WTC11 (cell line): ENCODE results near the gene CENPT.

Experiments
- ESRRA ChIP-seq: sonication (generic); formaldehyde crosslinking; IDR thresholded peaks from 2 replicates; pipeline ENCODE4 v1.8.1; 2022; ENCODE audit warnings: mild to moderate bottlenecking, missing genetic modification reagents, borderline replicate concordance
- FOXJ3 ChIP-seq: sonication (generic); formaldehyde crosslinking; IDR thresholded peaks from 2 replicates; pipeline ENCODE4 v1.9.0; 2021; ENCODE audit warnings: missing genetic modification reagents, mild to moderate bottlenecking, borderline replicate concordance
- NR1H2 ChIP-seq: sonication (generic); formaldehyde crosslinking; IDR thresholded peaks from 2 replicates; pipeline ENCODE4 v1.9.0; 2021; ENCODE audit warnings: mild to moderate bottlenecking, moderate library complexity, missing genetic modification reagents
- SOX15 ChIP-seq: fragments of 250-450 bp; sonication (Bioruptor Pico); IDR thresholded peaks from 2 replicates; pipeline ENCODE4 v1.9.0; 2021; ENCODE audit warnings: mild to moderate bottlenecking
- TEAD4 ChIP-seq: sonication (generic); formaldehyde crosslinking; IDR thresholded peaks from 2 replicates; pipeline ENCODE4 v1.8.0; 2022; ENCODE audit warnings: mild to moderate bottlenecking, missing genetic modification reagents
- TP53 ChIP-seq: sonication (generic); formaldehyde crosslinking; IDR thresholded peaks from 2 replicates; pipeline ENCODE4 v1.8.1; 2023; ENCODE audit warnings: mild to moderate bottlenecking, missing genetic modification reagents
- TF ChIP-seq, protein P1 (sequence below): sonication (generic); formaldehyde crosslinking; IDR thresholded peaks from 2 replicates; pipeline ENCODE4 v1.8.1; 2023; ENCODE audit warnings: mild to moderate bottlenecking, missing genetic modification reagents, borderline replicate concordance
- TF ChIP-seq, protein P2 (sequence below): fragments of 200-600 bp; IDR thresholded peaks from 2 replicates; pipeline ENCODE4 v1.8.0; 2022; ENCODE audit warnings: antibody characterized with exemption
- TF ChIP-seq, protein P3 (sequence below): sonication (generic); formaldehyde crosslinking; IDR thresholded peaks from 2 replicates; pipeline ENCODE4 v1.8.0; 2022; ENCODE audit warnings: mild to moderate bottlenecking, missing genetic modification reagents
- TF ChIP-seq, protein P4 (sequence below): fragments of 250-450 bp; sonication (Bioruptor Pico); IDR thresholded peaks from 2 replicates; pipeline ENCODE4 v1.9.0; 2021; ENCODE audit warnings: mild to moderate bottlenecking
- TF ChIP-seq, protein P5 (sequence below): sonication (generic); formaldehyde crosslinking; IDR thresholded peaks from 2 replicates; pipeline ENCODE4 v1.8.0; 2022; ENCODE audit warnings: missing genetic modification reagents
- TF ChIP-seq, protein P6 (sequence below): sonication (generic); formaldehyde crosslinking; IDR thresholded peaks from 2 replicates; pipeline ENCODE4 v1.8.0; 2022; ENCODE audit warnings: mild to moderate bottlenecking, missing genetic modification reagents

DNA sequence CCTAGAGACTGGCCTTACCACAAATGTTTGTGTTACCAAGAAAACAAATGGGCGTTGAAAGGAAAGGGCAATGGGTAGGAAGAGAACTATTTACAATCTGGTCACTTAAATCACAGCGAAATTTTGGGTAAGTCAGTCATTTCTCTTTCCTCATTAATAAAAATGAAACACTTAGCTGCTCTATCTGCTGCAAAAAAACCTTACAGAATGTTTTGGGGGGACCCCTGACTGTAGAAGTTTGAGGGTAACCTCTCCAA, 1.5 kb downstream of the CENPT start:
- TF ChIP-seq, protein P1, sequence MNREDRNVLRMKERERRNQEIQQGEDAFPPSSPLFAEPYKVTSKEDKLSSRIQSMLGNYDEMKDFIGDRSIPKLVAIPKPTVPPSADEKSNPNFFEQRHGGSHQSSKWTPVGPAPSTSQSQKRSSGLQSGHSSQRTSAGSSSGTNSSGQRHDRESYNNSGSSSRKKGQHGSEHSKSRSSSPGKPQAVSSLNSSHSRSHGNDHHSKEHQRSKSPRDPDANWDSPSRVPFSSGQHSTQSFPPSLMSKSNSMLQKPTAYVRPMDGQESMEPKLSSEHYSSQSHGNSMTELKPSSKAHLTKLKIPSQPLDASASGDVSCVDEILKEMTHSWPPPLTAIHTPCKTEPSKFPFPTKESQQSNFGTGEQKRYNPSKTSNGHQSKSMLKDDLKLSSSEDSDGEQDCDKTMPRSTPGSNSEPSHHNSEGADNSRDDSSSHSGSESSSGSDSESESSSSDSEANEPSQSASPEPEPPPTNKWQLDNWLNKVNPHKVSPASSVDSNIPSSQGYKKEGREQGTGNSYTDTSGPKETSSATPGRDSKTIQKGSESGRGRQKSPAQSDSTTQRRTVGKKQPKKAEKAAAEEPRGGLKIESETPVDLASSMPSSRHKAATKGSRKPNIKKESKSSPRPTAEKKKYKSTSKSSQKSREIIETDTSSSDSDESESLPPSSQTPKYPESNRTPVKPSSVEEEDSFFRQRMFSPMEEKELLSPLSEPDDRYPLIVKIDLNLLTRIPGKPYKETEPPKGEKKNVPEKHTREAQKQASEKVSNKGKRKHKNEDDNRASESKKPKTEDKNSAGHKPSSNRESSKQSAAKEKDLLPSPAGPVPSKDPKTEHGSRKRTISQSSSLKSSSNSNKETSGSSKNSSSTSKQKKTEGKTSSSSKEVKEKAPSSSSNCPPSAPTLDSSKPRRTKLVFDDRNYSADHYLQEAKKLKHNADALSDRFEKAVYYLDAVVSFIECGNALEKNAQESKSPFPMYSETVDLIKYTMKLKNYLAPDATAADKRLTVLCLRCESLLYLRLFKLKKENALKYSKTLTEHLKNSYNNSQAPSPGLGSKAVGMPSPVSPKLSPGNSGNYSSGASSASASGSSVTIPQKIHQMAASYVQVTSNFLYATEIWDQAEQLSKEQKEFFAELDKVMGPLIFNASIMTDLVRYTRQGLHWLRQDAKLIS (CRISPR knock-in tag), result no peak
- no peak for TF ChIP-seq SOX15
- TF ChIP-seq, protein P2, sequence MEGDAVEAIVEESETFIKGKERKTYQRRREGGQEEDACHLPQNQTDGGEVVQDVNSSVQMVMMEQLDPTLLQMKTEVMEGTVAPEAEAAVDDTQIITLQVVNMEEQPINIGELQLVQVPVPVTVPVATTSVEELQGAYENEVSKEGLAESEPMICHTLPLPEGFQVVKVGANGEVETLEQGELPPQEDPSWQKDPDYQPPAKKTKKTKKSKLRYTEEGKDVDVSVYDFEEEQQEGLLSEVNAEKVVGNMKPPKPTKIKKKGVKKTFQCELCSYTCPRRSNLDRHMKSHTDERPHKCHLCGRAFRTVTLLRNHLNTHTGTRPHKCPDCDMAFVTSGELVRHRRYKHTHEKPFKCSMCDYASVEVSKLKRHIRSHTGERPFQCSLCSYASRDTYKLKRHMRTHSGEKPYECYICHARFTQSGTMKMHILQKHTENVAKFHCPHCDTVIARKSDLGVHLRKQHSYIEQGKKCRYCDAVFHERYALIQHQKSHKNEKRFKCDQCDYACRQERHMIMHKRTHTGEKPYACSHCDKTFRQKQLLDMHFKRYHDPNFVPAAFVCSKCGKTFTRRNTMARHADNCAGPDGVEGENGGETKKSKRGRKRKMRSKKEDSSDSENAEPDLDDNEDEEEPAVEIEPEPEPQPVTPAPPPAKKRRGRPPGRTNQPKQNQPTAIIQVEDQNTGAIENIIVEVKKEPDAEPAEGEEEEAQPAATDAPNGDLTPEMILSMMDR, result no peak
- TF ChIP-seq, protein P3, sequence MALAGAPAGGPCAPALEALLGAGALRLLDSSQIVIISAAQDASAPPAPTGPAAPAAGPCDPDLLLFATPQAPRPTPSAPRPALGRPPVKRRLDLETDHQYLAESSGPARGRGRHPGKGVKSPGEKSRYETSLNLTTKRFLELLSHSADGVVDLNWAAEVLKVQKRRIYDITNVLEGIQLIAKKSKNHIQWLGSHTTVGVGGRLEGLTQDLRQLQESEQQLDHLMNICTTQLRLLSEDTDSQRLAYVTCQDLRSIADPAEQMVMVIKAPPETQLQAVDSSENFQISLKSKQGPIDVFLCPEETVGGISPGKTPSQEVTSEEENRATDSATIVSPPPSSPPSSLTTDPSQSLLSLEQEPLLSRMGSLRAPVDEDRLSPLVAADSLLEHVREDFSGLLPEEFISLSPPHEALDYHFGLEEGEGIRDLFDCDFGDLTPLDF (CRISPR knock-in tag), result no peak
- TF ChIP-seq TEAD4 (CRISPR knock-in tag), result no peak
- TF ChIP-seq, protein P4, sequence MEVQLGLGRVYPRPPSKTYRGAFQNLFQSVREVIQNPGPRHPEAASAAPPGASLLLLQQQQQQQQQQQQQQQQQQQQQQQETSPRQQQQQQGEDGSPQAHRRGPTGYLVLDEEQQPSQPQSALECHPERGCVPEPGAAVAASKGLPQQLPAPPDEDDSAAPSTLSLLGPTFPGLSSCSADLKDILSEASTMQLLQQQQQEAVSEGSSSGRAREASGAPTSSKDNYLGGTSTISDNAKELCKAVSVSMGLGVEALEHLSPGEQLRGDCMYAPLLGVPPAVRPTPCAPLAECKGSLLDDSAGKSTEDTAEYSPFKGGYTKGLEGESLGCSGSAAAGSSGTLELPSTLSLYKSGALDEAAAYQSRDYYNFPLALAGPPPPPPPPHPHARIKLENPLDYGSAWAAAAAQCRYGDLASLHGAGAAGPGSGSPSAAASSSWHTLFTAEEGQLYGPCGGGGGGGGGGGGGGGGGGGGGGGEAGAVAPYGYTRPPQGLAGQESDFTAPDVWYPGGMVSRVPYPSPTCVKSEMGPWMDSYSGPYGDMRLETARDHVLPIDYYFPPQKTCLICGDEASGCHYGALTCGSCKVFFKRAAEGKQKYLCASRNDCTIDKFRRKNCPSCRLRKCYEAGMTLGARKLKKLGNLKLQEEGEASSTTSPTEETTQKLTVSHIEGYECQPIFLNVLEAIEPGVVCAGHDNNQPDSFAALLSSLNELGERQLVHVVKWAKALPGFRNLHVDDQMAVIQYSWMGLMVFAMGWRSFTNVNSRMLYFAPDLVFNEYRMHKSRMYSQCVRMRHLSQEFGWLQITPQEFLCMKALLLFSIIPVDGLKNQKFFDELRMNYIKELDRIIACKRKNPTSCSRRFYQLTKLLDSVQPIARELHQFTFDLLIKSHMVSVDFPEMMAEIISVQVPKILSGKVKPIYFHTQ (CRISPR knock-in tag), result no peak
- TF ChIP-seq, protein P5, sequence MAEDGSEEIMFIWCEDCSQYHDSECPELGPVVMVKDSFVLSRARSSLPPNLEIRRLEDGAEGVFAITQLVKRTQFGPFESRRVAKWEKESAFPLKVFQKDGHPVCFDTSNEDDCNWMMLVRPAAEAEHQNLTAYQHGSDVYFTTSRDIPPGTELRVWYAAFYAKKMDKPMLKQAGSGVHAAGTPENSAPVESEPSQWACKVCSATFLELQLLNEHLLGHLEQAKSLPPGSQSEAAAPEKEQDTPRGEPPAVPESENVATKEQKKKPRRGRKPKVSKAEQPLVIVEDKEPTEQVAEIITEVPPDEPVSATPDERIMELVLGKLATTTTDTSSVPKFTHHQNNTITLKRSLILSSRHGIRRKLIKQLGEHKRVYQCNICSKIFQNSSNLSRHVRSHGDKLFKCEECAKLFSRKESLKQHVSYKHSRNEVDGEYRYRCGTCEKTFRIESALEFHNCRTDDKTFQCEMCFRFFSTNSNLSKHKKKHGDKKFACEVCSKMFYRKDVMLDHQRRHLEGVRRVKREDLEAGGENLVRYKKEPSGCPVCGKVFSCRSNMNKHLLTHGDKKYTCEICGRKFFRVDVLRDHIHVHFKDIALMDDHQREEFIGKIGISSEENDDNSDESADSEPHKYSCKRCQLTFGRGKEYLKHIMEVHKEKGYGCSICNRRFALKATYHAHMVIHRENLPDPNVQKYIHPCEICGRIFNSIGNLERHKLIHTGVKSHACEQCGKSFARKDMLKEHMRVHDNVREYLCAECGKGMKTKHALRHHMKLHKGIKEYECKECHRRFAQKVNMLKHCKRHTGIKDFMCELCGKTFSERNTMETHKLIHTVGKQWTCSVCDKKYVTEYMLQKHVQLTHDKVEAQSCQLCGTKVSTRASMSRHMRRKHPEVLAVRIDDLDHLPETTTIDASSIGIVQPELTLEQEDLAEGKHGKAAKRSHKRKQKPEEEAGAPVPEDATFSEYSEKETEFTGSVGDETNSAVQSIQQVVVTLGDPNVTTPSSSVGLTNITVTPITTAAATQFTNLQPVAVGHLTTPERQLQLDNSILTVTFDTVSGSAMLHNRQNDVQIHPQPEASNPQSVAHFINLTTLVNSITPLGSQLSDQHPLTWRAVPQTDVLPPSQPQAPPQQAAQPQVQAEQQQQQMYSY (CRISPR knock-in tag), result no peak
- no peak for TF ChIP-seq FOXJ3 (CRISPR knock-in tag)
- no peak for TF ChIP-seq TP53 (CRISPR knock-in tag)
- TF ChIP-seq, protein P6, sequence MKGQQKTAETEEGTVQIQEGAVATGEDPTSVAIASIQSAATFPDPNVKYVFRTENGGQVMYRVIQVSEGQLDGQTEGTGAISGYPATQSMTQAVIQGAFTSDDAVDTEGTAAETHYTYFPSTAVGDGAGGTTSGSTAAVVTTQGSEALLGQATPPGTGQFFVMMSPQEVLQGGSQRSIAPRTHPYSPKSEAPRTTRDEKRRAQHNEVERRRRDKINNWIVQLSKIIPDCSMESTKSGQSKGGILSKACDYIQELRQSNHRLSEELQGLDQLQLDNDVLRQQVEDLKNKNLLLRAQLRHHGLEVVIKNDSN (CRISPR knock-in tag), result no peak
- no peak for TF ChIP-seq NR1H2 (CRISPR knock-in tag)
- no peak for TF ChIP-seq ESRRA (CRISPR knock-in tag)
